DOHH2 (cell line): ENCODE measurements around the gene HSPA2.

ENCODE experiments used
- H3F3A ChIP-seq: fragments of 200-600 bp; sonication (generic), shearing (Covaris generic); 2 replicates; pipeline ENCODE4 v1.6.0; 2016; ENCODE audit warnings: antibody characterized with exemption, mild to moderate bottlenecking; ENCODE audit not compliant: control insufficient read depth, insufficient read depth
- H3K27ac ChIP-seq: fragments of 200-600 bp; sonication (generic); 2 replicates; pipeline ENCODE4 v1.5.1; 2014; ENCODE audit warnings: low read depth, mild to moderate bottlenecking, low read length, moderate library complexity
- H3K27me3 ChIP-seq: fragments of 200-600 bp; sonication (generic); 2 replicates; pipeline ENCODE4 v1.6.1; 2014; ENCODE audit warnings: mild to moderate bottlenecking, low read length, mixed read lengths; ENCODE audit not compliant: control insufficient read depth
- H3K36me3 ChIP-seq: fragments of 200-600 bp; sonication (generic); 2 replicates; pipeline ENCODE4 v1.6.1; 2014; ENCODE audit warnings: mild to moderate bottlenecking, low read length, moderate library complexity, mixed read lengths; ENCODE audit not compliant: control insufficient read depth
- H3K4me1 ChIP-seq: fragments of 200-600 bp; sonication (generic); 2 replicates; pipeline ENCODE4 v1.6.1; 2014; ENCODE audit warnings: mild to moderate bottlenecking, low read length, mixed read lengths; ENCODE audit not compliant: control insufficient read depth
- H3K4me2 ChIP-seq: fragments of 200-600 bp; sonication (generic); 2 replicates; pipeline ENCODE4 v1.6.0; 2014; ENCODE audit warnings: mild to moderate bottlenecking, low read length, moderate library complexity
- H3K4me3 ChIP-seq: fragments of 200-600 bp; sonication (generic); 2 replicates; pipeline ENCODE4 v1.5.1; 2014; ENCODE audit warnings: mild to moderate bottlenecking, low read length, mixed read lengths
- H3K79me2 ChIP-seq: fragments of 200-600 bp; sonication (generic); 2 replicates; pipeline ENCODE4 v1.6.1; 2014; ENCODE audit warnings: mild to moderate bottlenecking, low read length, mixed read lengths; ENCODE audit not compliant: control insufficient read depth
- H3K9me2 ChIP-seq: fragments of 200-600 bp; sonication (generic); replicated peaks from 2 replicates; pipeline ENCODE4 v1.6.1; 2014; ENCODE audit warnings: mild to moderate bottlenecking, low read length, mixed read lengths; ENCODE audit not compliant: control insufficient read depth
- H3K9me3 ChIP-seq: fragments of 200-600 bp; sonication (generic); 2 replicates; pipeline ENCODE4 v1.6.1; 2014; ENCODE audit warnings: antibody characterized with exemption, low read length, mixed read lengths; ENCODE audit not compliant: control insufficient read depth, insufficient read depth
- H4K20me1 ChIP-seq: fragments of 200-600 bp; sonication (generic); 2 replicates; pipeline ENCODE4 v1.6.0; 2014; ENCODE audit warnings: low read depth, mild to moderate bottlenecking, antibody characterized with exemption, low read length, moderate library complexity; ENCODE audit not compliant: control insufficient read depth, insufficient read depth
- EZH2phosphoT487 ChIP-seq: fragments of 200-600 bp; sonication (generic); IDR thresholded peaks from 2 replicates; pipeline ENCODE4 v1.6.1; 2017; ENCODE audit warnings: borderline replicate concordance, mild to moderate bottlenecking, antibody characterized with exemption, low read length, moderate library complexity, mixed read lengths
- TF ChIP-seq, protein P1 (sequence below): fragments of 200-600 bp; sonication (generic); IDR thresholded peaks from one replicate; pipeline ENCODE4 v1.5.1; 2014; ENCODE audit warnings: antibody characterized with exemption, mild to moderate bottlenecking, low read depth, low read length; ENCODE audit not compliant: poor library complexity, severe bottlenecking

Gene HSPA2

DNA sequence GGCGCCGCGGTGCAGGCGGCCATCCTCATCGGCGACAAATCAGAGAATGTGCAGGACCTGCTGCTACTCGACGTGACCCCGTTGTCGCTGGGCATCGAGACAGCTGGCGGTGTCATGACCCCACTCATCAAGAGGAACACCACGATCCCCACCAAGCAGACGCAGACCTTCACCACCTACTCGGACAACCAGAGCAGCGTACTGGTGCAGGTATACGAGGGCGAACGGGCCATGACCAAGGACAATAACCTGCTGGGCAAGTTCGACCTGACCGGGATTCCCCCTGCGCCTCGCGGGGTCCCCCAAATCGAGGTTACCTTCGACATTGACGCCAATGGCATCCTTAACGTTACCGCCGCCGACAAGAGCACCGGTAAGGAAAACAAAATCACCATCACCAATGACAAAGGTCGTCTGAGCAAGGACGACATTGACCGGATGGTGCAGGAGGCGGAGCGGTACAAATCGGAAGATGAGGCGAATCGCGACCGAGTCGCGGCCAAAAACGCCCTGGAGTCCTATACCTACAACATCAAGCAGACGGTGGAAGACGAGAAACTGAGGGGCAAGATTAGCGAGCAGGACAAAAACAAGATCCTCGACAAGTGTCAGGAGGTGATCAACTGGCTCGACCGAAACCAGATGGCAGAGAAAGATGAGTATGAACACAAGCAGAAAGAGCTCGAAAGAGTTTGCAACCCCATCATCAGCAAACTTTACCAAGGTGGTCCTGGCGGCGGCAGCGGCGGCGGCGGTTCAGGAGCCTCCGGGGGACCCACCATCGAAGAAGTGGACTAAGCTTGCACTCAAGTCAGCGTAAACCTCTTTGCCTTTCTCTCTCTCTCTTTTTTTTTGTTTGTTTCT, 1.7 kb downstream of the HSPA2 start:
- Histone ChIP-seq H3K27me3 (no peaks in the 10 kb centered on the region), H3K27ac (no peak overlapping the region), H3K4me2 (no peak overlapping the region)

DNA sequence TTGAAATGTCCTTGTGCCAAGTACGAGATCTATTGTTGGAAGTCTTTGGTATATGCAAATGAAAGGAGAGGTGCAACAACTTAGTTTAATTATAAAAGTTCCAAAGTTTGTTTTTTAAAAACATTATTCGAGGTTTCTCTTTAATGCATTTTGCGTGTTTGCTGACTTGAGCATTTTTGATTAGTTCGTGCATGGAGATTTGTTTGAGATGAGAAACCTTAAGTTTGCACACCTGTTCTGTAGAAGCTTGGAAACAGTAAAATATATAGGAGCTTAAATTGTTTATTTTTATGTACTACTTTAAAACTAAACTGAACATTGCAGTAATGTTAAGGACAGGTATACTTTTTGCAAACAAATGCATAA, 2.3 kb downstream of the HSPA2 start:
- Histone ChIP-seq H3K9me3 (peaks cover 13% of the 10 kb centered on the region; the same call in 1 of the 2 replicates), H3K4me3 (no peak overlapping the region), H3K4me2 (no peak overlapping the region), H3K79me2 (no peaks in the 10 kb centered on the region), H3K27me3 (no peaks in the 10 kb centered on the region), H3K27ac (no peak overlapping the region), H3K9me2 (no peaks in the 10 kb centered on the region), H3K36me3 (no peaks in the 10 kb centered on the region), H3K4me1 (peaks cover 12% of the 10 kb centered on the region), H4K20me1 (no peaks in the 10 kb centered on the region), H3F3A (peaks cover 18% of the 10 kb centered on the region; the same call in 1 of the 2 replicates)
- no peak for TF ChIP-seq EZH2phosphoT487
- TF ChIP-seq, protein P1, sequence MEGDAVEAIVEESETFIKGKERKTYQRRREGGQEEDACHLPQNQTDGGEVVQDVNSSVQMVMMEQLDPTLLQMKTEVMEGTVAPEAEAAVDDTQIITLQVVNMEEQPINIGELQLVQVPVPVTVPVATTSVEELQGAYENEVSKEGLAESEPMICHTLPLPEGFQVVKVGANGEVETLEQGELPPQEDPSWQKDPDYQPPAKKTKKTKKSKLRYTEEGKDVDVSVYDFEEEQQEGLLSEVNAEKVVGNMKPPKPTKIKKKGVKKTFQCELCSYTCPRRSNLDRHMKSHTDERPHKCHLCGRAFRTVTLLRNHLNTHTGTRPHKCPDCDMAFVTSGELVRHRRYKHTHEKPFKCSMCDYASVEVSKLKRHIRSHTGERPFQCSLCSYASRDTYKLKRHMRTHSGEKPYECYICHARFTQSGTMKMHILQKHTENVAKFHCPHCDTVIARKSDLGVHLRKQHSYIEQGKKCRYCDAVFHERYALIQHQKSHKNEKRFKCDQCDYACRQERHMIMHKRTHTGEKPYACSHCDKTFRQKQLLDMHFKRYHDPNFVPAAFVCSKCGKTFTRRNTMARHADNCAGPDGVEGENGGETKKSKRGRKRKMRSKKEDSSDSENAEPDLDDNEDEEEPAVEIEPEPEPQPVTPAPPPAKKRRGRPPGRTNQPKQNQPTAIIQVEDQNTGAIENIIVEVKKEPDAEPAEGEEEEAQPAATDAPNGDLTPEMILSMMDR: no peak

More for the DNA sequence above, 1.7 kb downstream of the HSPA2 start:
- peaks cover 18% of the 10 kb centered on the region; the same call in 1 of the 2 replicates for H3F3A ChIP-seq
- no peaks in the 10 kb centered on the region for H3K9me2 ChIP-seq
- TF ChIP-seq EZH2phosphoT487: no peak
- TF ChIP-seq, protein P1: no peak
- H3K36me3 ChIP-seq: no peaks in the 10 kb centered on the region
- no peak overlapping the region for H3K4me3 ChIP-seq
- no peaks in the 10 kb centered on the region for H4K20me1 ChIP-seq
- peaks cover 12% of the 10 kb centered on the region for H3K4me1 ChIP-seq
- H3K9me3 ChIP-seq: peaks cover 13% of the 10 kb centered on the region; the same call in 1 of the 2 replicates
- H3K79me2 ChIP-seq: no peaks in the 10 kb centered on the region

DNA sequence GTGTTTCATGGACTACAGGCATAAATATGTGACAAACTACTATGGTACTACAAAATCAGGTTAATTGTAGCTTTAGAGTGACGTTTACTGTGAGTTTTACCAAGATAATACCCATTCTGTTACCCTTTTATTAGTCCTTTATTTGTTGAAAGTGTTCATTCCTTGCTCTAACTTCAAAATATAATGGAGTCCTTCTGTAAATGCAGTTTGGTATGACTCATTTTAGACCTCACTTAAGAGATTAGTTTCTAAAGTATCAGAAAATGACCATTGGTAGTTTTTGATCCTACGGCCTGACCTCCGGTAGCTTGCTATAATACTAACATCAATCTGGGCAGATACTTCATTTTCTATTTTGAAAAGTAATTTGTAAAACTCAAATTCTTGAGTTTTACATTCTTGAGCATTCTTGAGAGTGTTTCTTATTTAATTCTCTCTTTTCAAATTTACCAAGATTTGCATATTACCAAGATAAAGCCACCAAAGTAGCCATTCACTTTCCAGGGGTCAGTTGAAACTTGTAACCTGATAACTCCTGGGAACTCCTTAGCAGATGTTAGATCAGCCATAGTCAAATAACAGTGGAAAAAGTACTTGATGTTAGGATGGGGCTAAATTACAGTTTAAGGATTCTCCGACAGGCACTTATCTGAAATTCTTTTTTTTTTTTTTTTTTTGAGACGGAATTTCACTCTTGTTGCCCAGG, 4.2 kb downstream of the HSPA2 start:
- Histone ChIP-seq H3K4me3 (no peak overlapping the region), H3K27me3 (peaks cover 8% of the 10 kb centered on the region), H3K9me2 (no peaks in the 10 kb centered on the region), H3K79me2 (no peaks in the 10 kb centered on the region), H3K4me2 (no peak overlapping the region), H3K9me3 (peaks cover 13% of the 10 kb centered on the region; the same call in 1 of the 2 replicates), H4K20me1 (no peaks in the 10 kb centered on the region), H3K27ac (no peak overlapping the region), H3K36me3 (no peaks in the 10 kb centered on the region), H3F3A (peaks cover 12% of the 10 kb centered on the region; the same call in 1 of the 2 replicates), H3K4me1 (peaks cover 5% of the 10 kb centered on the region)
- TF ChIP-seq, protein P1: no peak
- TF ChIP-seq EZH2phosphoT487: no peak
